Tibial nerve (tissue), 3 donors: ENCODE data around the gene ZW10.

Experiments used
- POLR2A ChIP-seq, 2 donors: fragments of 450-650 bp; IDR thresholded peaks; one replicate each; pipeline ENCODE4 v1.6.1; 2017; ENCODE audit warnings: antibody characterized with exemption in 2 of 2, mild to moderate bottlenecking in 2 of 2, moderate library complexity in 2 of 2
- TF ChIP-seq, protein P1 (sequence below), 5 experiments: fragments of 200-600 bp in 3 of 5; fragments of 450-650 bp in 2 of 5; sonication (generic) in 3 of 5; IDR thresholded peaks; one replicate each; pipeline ENCODE4 v1.5.1; 2016 to 2019; ENCODE audit warnings: antibody characterized with exemption in 5 of 5, mild to moderate bottlenecking in 3 of 5, moderate library complexity in 2 of 5

DNA sequence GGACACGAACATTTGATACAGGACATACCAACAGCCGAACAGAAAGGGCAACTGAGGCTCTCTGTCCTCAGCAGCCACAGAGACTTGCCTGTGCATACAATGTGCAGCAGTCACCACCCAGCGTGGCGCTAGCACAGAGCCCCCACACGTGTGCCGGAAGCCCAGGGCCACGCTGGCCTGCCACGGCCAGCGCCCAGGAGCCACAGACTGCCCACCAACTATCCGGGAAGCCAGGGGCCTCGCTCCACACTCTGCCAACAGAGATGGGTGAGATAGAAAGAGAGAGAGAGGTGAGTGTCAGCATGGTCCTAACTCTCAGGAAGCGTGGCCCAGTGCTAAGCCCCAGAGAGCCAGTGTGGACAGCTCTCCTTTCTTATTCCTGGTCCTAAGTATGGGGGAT is 79.1 kb downstream of the ZW10 start:
- TF ChIP-seq, protein P1, sequence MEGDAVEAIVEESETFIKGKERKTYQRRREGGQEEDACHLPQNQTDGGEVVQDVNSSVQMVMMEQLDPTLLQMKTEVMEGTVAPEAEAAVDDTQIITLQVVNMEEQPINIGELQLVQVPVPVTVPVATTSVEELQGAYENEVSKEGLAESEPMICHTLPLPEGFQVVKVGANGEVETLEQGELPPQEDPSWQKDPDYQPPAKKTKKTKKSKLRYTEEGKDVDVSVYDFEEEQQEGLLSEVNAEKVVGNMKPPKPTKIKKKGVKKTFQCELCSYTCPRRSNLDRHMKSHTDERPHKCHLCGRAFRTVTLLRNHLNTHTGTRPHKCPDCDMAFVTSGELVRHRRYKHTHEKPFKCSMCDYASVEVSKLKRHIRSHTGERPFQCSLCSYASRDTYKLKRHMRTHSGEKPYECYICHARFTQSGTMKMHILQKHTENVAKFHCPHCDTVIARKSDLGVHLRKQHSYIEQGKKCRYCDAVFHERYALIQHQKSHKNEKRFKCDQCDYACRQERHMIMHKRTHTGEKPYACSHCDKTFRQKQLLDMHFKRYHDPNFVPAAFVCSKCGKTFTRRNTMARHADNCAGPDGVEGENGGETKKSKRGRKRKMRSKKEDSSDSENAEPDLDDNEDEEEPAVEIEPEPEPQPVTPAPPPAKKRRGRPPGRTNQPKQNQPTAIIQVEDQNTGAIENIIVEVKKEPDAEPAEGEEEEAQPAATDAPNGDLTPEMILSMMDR (IDR thresholded peaks at IDR 0.05) = no peak
- TF ChIP-seq POLR2A (IDR thresholded peaks at IDR 0.05) = no peak
